Measurements from ENCODE around the gene CPB2. TPM values are rescaled to one million over a fixed set of nuclear protein-coding genes. Genes with fewer than 3 reads are reported as not detected.

The CPB2 gene
- total and polyA plus RNA-seq, 9 of the 15 experiments (the other 6 are each of a cell fraction or from before 2014, with no cell fraction given) = 0.03 to 0.16 (median 0.07) TPM; not detected in 6

GRCh38 chr13:46052319-46053161 lies 52.3 kb downstream of the CPB2 start, which contains the start of gene ZC3H13 (continued):
- TF ChIP-seq GMEB1 (CRISPR knock-in tag; IDR thresholded peaks at IDR 0.05) (peak; percentile 30; the same call in 1 of the 2 replicates), E2F6 (IDR thresholded peaks at IDR 0.05; ENCODE audit: borderline replicate concordance in 1 of 2, extremely low read depth in 1 of 2, insufficient read depth in 1 of 2, insufficient read length in 1 of 2, low read depth in 1 of 2, low read length in 1 of 2, poor library complexity in 1 of 2, severe bottlenecking in 1 of 2) (no peak), CXXC5 (CRISPR knock-in tag; IDR thresholded peaks at IDR 0.05) (peak; percentile 69), SAP30 (IDR thresholded peaks at IDR 0.05; ENCODE audit: borderline replicate concordance, insufficient read depth, low read depth, low read length, poor library complexity, severe bottlenecking) (peak; percentile 63), SIN3A (IDR thresholded peaks at IDR 0.05; ENCODE audit: borderline replicate concordance in 2 of 2, control insufficient read depth in 1 of 2, low read depth in 2 of 2, low read length in 2 of 2) (peak in 1 of 2 experiments; percentile 65; a peak in 1 of 4 replicates), RB1 (IDR thresholded peaks at IDR 0.05; ENCODE audit: low read depth) (peak; percentile 39; the same call in 1 of the 2 replicates), HIVEP1 (CRISPR knock-in tag; IDR thresholded peaks at IDR 0.05) (no peak)
